Thyroid gland (tissue), 4 donors: ENCODE data around the gene TM7SF3.

Source experiments
- CTCF ChIP-seq, 6 experiments: fragments of 200-600 bp in 3 of 6; fragments of 450-650 bp in 3 of 6; sonication (generic) in 3 of 6; IDR thresholded peaks; one replicate each; pipeline ENCODE4 v1.5.1; 2016 to 2019; ENCODE audit warnings: antibody characterized with exemption in 6 of 6, mild to moderate bottlenecking in 2 of 6, inconsistent platforms in 1 of 6, moderate library complexity in 1 of 6
- POLR2A ChIP-seq, 2 donors: fragments of 450-650 bp; IDR thresholded peaks; one replicate each; pipeline ENCODE4 v1.6.1; 2017; ENCODE audit warnings: antibody characterized with exemption in 2 of 2, mild to moderate bottlenecking in 2 of 2, moderate library complexity in 1 of 2

- TF ChIP-seq CTCF (IDR thresholded peaks at IDR 0.05) (no peak), POLR2A (IDR thresholded peaks at IDR 0.05) (no peak)
Measured at GRCh38 chr12:26970136-26970535, 44.0 kb downstream of the TM7SF3 start.
